HG02943 (cell line): ENCODE data around the gene CYB5RL.
"Not testable (repeated sequence)": the region's sequence is repeated elsewhere in the genome, so short reads cannot be mapped to it uniquely, and the experiment has no call there.

ENCODE experiments used
- ATAC-seq: cut with Tn5 transposase; IDR thresholded peaks from one replicate; pipeline ENCODE4 v1.9.1; 2021; ENCODE audit warnings: mild to moderate bottlenecking, low read depth, moderate library complexity; ENCODE audit not compliant: unreplicated experiment

Gene CYB5RL

DNA sequence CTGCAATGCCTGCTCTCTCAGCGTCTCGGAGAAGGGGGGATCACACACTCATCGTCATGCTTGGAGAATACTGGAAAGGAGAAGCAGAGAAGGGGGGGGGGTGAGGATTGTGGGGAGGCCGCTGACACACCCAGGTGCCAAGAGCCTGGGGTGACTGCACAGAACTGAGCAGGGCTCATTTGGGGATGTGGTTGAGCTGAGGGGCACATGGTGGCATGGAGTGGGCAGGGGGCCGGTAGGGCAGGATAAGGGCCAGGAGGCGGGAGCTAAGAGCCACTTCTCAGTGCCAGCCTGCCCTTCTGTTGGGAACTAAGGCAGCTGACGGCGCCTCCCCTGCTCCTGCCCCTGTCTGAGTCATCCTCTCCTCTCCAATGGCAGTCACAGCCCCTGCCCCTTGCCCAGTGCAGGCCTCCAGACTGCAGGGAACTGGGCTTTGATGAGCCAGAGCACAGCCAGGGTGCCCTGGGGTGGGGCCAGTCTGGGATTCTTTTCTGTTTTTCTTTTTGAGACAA lies 27.3 kb upstream of the CYB5RL start:
- no peak for ATAC-seq

- ATAC-seq, result no peak
Observed at GRCh38 chr1:54225986-54226559, 26.2 kb upstream of the CYB5RL start.

DNA sequence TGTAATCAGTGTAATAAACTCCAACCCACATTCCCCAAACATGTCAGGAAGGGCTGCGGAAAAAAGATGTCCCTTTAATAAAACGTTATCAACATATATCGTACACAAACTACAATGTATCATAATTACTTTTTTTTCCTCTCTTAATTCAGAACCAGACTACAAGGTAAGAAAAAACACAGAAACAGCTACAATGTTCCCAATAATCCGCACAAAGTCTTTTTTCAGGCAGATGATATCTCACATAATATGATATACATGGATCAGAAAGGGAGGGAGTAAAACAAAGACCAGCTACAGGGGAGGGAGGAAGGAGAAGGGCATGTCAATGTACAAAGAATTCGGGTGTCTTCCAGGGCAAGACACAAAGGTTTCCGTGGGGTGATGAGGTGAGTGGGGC lies 25.5 kb upstream of the CYB5RL start:
- ATAC-seq, result no peak

- no peak for ATAC-seq
Observed at GRCh38 chr1:54224233-54224632, 24.4 kb upstream of the CYB5RL start.

DNA sequence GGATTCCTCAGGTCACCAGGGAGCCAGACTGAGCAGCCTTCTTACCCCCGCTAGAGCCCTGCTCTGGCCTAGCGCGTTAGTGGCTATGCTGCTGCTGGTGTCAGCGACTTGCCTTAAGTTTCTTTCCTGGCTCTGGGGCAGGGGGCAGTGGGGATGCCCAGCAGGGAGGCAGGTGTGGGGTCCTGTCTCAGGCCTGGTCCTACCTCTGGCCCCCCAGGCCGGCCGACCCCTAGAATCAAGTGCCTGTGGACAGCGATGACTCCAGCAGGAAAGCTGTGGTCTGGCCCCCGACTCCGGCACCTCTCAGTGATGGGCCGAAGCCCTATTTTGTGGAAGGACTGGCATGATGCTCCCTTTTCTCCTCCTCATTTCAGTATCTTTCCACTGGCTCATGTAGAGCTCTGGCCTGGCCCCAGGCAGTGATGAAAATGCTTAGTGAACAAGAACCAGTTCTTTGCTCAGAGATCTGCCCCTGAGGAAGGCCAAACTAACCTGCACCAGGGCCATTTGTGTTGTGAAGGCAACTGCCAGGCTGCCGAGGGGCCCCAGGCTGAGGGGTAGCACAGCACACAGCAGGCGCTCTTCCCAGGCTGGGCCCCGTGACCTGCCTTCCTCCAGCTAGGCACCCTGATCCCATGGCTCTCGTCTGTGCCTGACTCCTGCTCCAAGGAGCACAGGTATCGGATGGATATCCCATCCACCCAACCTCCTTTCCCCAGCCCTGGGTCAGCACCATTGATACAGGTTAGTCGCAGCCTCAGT lies 23.8 kb upstream of the CYB5RL start:
- no peak for ATAC-seq

GRCh38 chr1:54222711-54223110 lies 22.9 kb upstream of the CYB5RL start:
- ATAC-seq, result no peak

GRCh38 chr1:54221867-54222484 lies 22.1 kb upstream of the CYB5RL start:
- ATAC-seq, result no peak

- no peak for ATAC-seq
Observed at GRCh38 chr1:54221113-54221834, 21.4 kb upstream of the CYB5RL start.

GRCh38 chr1:54220004-54220811 lies 20.4 kb upstream of the CYB5RL start:
- ATAC-seq, result no peak

DNA sequence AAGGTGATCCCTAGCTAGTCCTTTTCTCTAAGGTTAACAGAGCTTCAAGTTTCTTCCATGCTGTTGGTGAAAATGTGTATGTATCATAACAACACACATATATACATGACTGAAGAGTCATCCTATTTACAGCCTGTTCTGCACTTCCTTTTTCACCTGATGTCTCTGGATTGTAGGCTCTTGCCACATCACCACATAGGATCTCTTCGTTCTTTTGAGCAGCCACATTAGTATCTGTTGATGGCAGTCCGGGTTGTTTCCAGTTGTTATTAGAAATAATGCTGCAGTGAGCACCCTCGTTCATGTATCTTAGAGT lies 19.8 kb upstream of the CYB5RL start:
- no peak for ATAC-seq

DNA sequence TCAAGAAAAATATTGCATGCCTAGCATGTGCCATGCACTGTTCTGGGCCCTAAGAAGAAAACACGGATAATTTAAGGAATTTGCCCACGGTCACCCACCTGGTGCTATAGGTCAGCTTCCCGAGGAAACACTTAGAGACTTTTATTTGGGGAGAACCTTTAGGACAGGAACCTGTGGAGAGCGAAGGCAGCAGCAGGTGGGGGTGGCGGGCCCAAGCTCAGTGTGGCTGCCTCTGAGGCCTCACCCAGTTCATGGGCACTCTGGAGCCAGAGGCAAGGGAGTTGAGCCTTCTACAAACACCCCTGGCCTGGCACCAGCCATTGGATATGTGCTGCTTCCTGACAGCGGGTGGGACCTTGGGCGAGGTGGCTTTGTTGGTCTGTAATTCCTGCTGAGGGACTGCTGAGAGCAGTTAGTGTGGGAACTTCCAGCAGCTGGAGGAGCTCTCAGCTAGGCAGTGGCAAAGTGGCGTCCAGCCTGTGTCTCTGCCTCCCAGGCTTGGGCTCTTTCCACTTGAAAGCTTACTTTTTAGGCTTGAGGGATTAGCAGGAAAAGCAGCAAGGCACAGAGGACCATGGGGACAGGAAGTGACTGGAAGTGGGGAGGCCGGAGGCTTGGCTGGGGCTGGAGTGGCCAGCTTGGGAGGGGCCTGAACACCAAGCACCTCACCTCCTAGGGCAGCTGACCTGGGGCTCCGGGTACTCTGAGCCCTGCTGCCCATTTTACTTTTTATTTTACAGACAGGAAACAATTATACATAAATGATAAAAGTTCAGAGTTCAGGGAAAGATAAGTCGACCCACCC lies 19.3 kb upstream of the CYB5RL start:
- no peak for ATAC-seq

GRCh38 chr1:54215523-54215922 lies 15.7 kb upstream of the CYB5RL start:
- no peak for ATAC-seq

DNA sequence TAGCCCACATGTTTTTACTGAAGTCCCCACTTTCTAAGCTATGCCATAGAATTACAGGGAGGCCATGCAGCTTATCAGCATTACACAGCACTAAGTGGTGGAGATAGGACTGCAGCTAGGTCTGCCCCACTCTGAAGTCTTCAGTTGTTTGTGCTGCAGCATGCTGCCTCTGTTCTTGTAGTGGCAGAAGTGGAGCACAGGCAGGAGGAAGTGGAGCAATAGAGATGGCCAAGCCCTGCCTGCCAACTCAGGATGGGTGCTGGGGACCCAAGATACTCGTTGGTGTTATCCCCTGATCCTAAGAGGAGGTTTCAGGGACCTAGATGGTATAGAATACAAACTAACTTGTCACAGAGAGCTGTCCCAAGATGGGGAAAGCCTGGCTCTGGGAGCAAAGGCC lies 13.0 kb upstream of the CYB5RL start:
- no peak for ATAC-seq

- ATAC-seq, result not testable (repeated sequence)
Observed at GRCh38 chr1:54207896-54208295, 8.1 kb upstream of the CYB5RL start.

- ATAC-seq, result no peak
Observed at GRCh38 chr1:54207287-54207686, 7.5 kb upstream of the CYB5RL start.

DNA sequence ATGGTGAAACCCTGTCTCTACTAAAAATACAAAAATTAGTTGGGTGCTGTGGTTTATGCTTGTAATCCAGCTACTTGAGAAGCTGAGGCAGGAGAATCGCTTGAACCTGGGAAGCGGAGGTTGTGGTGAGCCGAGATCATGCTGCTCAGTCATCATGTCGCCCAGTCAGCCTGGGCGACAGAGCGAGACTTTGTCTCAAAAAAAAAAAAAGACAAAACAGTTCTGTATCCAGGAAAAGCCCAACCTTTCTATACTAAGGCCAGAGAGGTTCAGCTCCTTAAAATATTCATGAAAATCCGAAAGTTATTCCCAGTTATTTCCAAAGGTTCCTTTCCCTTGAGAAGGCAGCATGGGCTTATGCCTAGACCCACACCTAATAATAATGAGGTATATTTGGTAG lies 4.4 kb upstream of the CYB5RL start:
- no peak for ATAC-seq

DNA sequence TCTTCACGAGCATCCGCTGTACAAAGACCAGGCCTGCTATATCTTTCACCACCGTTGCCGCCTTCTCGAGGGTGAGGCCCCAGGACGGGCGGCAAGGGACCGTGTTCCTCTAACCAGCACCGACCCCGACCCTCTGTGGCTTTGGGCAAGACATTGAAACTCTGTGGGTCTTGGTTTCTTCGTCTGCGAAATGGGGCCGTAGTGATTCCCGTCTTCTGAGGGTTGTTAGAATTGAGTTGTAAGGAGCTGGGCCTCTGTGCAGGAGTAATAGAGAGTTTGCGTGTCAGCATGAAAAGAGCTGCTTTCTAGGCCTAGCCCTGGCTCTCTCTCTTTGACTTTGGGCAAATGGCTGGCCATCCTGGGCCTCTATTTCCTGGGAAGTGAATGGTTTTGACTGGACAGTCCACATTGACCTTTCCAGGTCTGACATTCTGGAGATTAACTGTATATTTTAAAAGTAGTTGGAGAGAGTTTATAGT lies 728 bp upstream of the CYB5RL start:
- ATAC-seq, result no peak

DNA sequence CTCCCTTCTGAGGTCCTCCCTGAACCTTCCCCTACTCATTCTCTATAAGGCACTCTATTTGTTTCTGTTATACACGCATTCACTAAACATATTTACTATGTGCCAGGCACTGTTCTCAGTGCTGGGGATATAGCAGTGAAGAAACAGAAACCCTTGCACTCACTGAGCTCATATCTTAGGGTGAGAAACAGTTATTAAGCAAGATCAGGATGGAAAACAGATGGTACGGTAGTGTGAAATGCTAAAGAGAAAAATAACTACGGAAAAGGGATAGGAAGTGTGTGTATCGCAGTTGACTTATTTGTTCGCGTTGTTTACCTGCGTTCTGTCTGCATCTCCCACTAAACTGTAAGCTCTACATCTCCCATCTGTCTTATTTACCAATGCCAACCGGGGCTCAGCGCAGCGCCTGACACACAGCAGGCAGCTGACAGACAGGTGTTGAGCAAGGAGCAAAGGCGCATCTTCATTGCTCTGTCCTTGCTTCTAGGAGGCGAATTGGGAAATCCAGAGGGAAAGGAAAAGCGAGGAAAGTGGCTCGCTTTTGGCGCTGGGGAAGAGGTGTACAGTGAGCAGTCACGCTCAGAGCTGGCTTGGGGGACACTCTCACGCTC lies 572 bp downstream of the CYB5RL start:
- ATAC-seq, result no peak

DNA sequence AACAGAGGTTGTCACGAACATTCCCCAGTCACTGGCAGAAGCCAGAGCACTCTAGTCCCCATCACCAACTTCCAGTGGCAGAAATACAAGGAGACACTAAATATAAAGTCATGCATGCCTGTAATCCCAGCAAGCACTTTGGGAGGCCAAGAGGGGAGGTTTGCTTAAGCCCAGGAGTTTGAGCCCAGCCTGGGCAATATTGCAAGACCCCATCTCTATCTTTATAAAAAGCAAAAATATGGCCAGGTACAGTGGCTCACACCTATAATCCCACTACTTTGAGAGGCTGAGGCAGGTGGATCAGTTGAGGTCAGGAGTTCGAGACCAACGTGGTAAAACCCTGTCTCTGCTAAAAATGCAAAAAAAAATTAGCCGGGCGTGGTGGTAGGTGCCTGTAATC lies 6.4 kb downstream of the CYB5RL start:
- no peak for ATAC-seq
